Hepatocyte (in vitro differentiated cells): ENCODE results near the gene PALLD. TPM values are rescaled to one million over a fixed set of nuclear protein-coding genes. Genes with fewer than 3 reads are reported as not detected.

ENCODE experiments used
- DNase-seq: peaks from one replicate; pipeline ENCODE4 v3.0.0-alpha.2; 2016; ENCODE audit warnings: low spot score
- H2AFZ ChIP-seq: fragments of 200-600 bp; sonication (generic); 2 replicates; pipeline ENCODE4 v1.6.0; 2016; ENCODE audit warnings: antibody characterized with exemption, mild to moderate bottlenecking
- H3K27ac ChIP-seq: fragments of 200-600 bp; sonication (generic); 2 replicates; pipeline ENCODE4 v1.5.1; 2016; ENCODE audit warnings: mild to moderate bottlenecking
- H3K27me3 ChIP-seq: fragments of 200-600 bp; sonication (generic); 2 replicates; pipeline ENCODE4 v1.6.1; 2016
- H3K36me3 ChIP-seq: fragments of 200-600 bp; sonication (generic); replicated peaks from 2 replicates; pipeline ENCODE4 v1.5.1; 2016; ENCODE audit warnings: low read depth; ENCODE audit not compliant: insufficient read depth
- H3K4me1 ChIP-seq: fragments of 200-600 bp; sonication (generic); 2 replicates; pipeline ENCODE4 v1.5.1; 2016; ENCODE audit warnings: mild to moderate bottlenecking, moderate library complexity; ENCODE audit not compliant: insufficient read depth
- H3K4me2 ChIP-seq: fragments of 200-600 bp; sonication (generic); 2 replicates; pipeline ENCODE4 v1.6.0; 2016
- H3K4me3 ChIP-seq: fragments of 200-600 bp; sonication (generic); 2 replicates; pipeline ENCODE4 v1.5.1; 2016; ENCODE audit warnings: mild to moderate bottlenecking
- H3K79me2 ChIP-seq: fragments of 200-600 bp; sonication (generic); 2 replicates; pipeline ENCODE4 v1.6.0; 2017; ENCODE audit warnings: mild to moderate bottlenecking
- H3K9me2 ChIP-seq: fragments of 200-600 bp; sonication (generic); replicated peaks from 2 replicates; pipeline ENCODE4 v1.6.0; 2017; ENCODE audit warnings: mild to moderate bottlenecking; ENCODE audit not compliant: insufficient read depth
- H3K9me3 ChIP-seq: fragments of 200-600 bp; sonication (generic); 2 replicates; pipeline ENCODE4 v1.5.1; 2016; ENCODE audit warnings: low read depth, mild to moderate bottlenecking
- H4K20me1 ChIP-seq: fragments of 200-600 bp; sonication (generic); 2 replicates; pipeline ENCODE4 v1.6.0; 2016; ENCODE audit warnings: mild to moderate bottlenecking; ENCODE audit not compliant: insufficient read depth, poor library complexity, severe bottlenecking
- EZH2 ChIP-seq: fragments of 200-600 bp; sonication (generic); IDR thresholded peaks from 2 replicates; pipeline ENCODE4 v1.6.1; 2016; ENCODE audit warnings: antibody characterized with exemption, mild to moderate bottlenecking, borderline replicate concordance
- EZH2phosphoT487 ChIP-seq: fragments of 200-600 bp; sonication (generic); IDR thresholded peaks from one replicate; pipeline ENCODE4 v1.6.1; 2018; ENCODE audit warnings: antibody characterized with exemption, mild to moderate bottlenecking, low read depth, moderate library complexity; ENCODE audit not compliant: unreplicated experiment, severe bottlenecking
- WGBS: methylation state at CpG from one replicate; pipeline ENCODE4 v1.1.6; 2016; ENCODE audit warnings: low lambda C conversion rate; ENCODE audit errors: missing lambda C conversion rate; 5-methylcytosine and 5-hydroxymethylcytosine counted together
- polyA plus RNA-seq: library from polyadenylated mRNA; unstranded; fragments of >200 nt; fragmentation: Nextera tagmentation; extraction: Ambion mirVana; gene quantifications from 2 replicates; pipeline ENCODE4 v1.2.1, GENCODE V29; 2016
- total RNA-seq: library from RNA; depleted of rRNA; stranded (reverse); fragments of >200 nt; gene quantifications from 2 replicates; pipeline ENCODE4 v1.2.3, GENCODE V29; 2014
- TF ChIP-seq, protein P1 (sequence below): fragments of 200-600 bp; sonication (generic); IDR thresholded peaks from 2 replicates; pipeline ENCODE4 v1.5.1; 2016; ENCODE audit warnings: antibody characterized with exemption, mild to moderate bottlenecking; ENCODE audit not compliant: poor library complexity

Gene PALLD
- total and polyA plus RNA-seq, 2 experiments from 2014 or later, result 82.7 to 85.2 TPM

DNA sequence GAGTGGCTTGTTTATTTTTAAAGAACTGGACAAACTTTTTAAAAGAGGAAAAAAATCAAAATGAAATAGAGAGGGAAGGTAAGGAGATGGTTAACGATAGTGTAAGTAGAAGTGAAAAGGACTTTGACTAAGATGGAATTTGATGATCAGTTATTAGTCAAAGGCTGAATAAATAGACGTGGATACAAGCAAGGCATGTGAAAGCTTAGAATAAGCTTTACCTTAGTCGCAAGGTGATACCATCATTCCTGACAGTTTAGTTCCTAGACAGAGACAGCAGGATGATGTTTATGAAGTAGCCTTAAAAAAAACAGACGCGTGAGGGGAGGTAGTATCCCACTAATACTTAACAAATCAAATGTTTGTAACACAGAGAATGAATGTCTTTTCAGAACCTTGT, 97.3 kb downstream of the PALLD start:
- H3K27ac ChIP-seq, result no peak overlapping the region
- 83% methylated on average over 5 of the region's 5 CpGs for WGBS
- no peak overlapping the region for H3K4me3 ChIP-seq
- no peak overlapping the region for H2AFZ ChIP-seq
- no peaks in the 10 kb centered on the region for H3K4me1 ChIP-seq
- H3K9me2 ChIP-seq, result no peaks in the 10 kb centered on the region
- H3K27me3 ChIP-seq, result no peaks in the 10 kb centered on the region
- no peaks in the 10 kb centered on the region for H3K79me2 ChIP-seq
- no peak for TF ChIP-seq EZH2
- TF ChIP-seq EZH2phosphoT487, result no peak
- TF ChIP-seq, protein P1, sequence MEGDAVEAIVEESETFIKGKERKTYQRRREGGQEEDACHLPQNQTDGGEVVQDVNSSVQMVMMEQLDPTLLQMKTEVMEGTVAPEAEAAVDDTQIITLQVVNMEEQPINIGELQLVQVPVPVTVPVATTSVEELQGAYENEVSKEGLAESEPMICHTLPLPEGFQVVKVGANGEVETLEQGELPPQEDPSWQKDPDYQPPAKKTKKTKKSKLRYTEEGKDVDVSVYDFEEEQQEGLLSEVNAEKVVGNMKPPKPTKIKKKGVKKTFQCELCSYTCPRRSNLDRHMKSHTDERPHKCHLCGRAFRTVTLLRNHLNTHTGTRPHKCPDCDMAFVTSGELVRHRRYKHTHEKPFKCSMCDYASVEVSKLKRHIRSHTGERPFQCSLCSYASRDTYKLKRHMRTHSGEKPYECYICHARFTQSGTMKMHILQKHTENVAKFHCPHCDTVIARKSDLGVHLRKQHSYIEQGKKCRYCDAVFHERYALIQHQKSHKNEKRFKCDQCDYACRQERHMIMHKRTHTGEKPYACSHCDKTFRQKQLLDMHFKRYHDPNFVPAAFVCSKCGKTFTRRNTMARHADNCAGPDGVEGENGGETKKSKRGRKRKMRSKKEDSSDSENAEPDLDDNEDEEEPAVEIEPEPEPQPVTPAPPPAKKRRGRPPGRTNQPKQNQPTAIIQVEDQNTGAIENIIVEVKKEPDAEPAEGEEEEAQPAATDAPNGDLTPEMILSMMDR, result no peak
- no peaks in the 10 kb centered on the region for H3K9me3 ChIP-seq
- H3K36me3 ChIP-seq, result no peaks in the 10 kb centered on the region
- H4K20me1 ChIP-seq, result no peaks in the 10 kb centered on the region
- DNase-seq, result no peak
- H3K4me2 ChIP-seq, result no peak overlapping the region

DNA sequence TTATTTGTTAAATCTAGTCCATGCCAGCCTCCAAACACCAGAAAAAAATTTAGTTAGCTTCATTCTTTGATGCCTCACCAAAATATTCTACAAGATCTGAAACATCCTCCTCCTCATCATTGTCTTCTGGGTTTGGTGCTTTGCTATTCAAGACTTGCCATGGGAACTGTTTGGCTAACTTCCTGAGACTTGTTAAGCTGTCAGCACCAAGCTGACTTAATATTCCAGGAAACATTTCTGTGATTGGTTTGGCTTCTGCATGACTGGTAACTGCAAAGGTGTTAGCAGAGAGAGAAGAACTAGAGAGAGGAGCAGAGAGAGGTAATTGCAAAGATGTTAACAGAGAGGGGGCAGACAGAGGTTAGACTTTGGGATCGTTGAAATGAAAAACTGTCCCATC, 101.3 kb downstream of the PALLD start:
- Histone ChIP-seq H4K20me1 (no peaks in the 10 kb centered on the region), H3K4me1 (no peaks in the 10 kb centered on the region), H3K36me3 (no peaks in the 10 kb centered on the region), H3K27me3 (no peaks in the 10 kb centered on the region), H3K27ac (no peak overlapping the region), H3K79me2 (no peaks in the 10 kb centered on the region), H2AFZ (peak overlapping the region; percentile 27), H3K4me2 (no peak overlapping the region), H3K9me2 (no peaks in the 10 kb centered on the region), H3K4me3 (no peak overlapping the region), H3K9me3 (no peaks in the 10 kb centered on the region)
- WGBS, result 73% methylated on average over 1 of the region's 1 CpG
- TF ChIP-seq EZH2phosphoT487, result no peak
- TF ChIP-seq, protein P1, result no peak
- no peak for TF ChIP-seq EZH2
- no peak for DNase-seq

DNA sequence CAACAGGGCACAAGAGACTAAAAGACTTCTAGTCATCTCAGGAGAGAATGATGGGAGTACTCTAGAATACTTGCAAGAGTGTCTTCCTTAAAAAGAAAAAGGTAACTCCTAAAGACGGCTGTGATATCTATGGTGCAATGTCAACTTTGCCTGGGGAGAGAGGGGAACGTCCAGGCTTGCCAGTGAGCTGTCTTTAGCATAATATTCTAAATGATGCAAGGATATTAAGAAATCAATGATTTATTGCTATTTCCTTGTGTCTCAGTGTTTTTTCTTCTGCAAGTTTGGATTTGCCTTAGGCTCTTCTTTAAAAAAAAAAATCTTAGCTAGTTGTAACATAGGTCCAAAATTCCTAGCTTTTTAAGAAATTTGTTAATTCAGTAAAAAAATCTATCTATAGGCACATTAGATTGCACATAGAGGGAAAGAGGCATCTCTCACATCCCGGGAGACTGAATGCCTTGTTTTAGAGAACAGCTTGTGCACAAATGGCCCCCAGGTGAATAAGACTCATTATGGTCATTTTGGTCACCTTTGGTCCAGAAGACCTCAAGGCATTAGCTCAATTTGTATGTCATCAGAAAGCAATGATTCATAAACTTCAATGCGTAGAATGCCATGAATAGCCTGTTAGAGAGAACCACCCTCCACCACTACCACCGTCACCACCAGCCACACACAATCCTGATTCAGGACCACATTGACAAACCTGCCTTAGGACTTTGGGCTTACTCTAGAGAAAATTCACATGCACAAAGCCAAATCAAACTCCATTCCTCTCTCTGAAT, 104.1 kb downstream of the PALLD start:
- Histone ChIP-seq H3K36me3 (no peaks in the 10 kb centered on the region), H3K4me2 (no peak overlapping the region), H3K27ac (no peak overlapping the region), H4K20me1 (no peaks in the 10 kb centered on the region), H2AFZ (no peak overlapping the region), H3K79me2 (no peaks in the 10 kb centered on the region), H3K9me3 (no peaks in the 10 kb centered on the region), H3K9me2 (no peaks in the 10 kb centered on the region), H3K4me3 (no peak overlapping the region), H3K27me3 (no peaks in the 10 kb centered on the region), H3K4me1 (peaks cover 7% of the 10 kb centered on the region)
- 77% methylated on average over 5 of the region's 5 CpGs for WGBS
- DNase-seq, result no peak
- TF ChIP-seq, protein P1, result no peak
- TF ChIP-seq EZH2 (no peak), EZH2phosphoT487 (no peak)
